Measurements from ENCODE around the gene MRPS15. TPM values are rescaled to one million over a fixed set of nuclear protein-coding genes. Genes with fewer than 3 reads are reported as not detected.

Gene MRPS15
- total and polyA plus RNA-seq, 2 of the 13 experiments (the other 11 are each of a cell fraction or from before 2014, with no cell fraction given), result 59.0 to 113 TPM

DNA sequence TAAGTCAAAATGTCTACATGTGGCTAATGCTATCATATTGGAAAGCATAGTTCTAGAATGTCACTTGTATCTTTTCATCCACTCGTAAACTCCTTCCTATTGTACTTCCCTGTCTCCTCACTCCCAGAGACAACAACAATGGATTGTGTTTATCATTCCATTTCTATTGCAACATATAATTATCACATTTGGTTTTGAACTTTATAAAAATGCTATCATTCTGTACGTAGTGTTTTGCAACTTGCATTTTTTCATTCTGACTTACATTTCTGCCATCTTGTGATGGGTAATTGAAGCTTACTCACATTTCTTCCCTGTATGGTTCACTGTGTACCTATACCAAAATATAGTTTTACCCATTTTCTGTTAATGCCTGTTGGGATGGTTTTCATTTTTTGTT is 33.0 kb upstream of the MRPS15 start:
- no peaks in the 10 kb centered on the region for H3K9me3 ChIP-seq (ENCODE audit: low read length)
- intact Hi-C loops (cut with micrococcal nuclease; ENCODE audit: unreplicated experiment) (no loop called here), in situ Hi-C loops (cut with HindIII; ENCODE audit: extremely low pct_ligation_motif_present, low pct_unique_long_range_greater_than_20kb) (no loop called here)
- no peak overlapping the region for H3K9ac ChIP-seq (ENCODE audit: insufficient read depth, low read depth, low read length)
- no peak overlapping the region for H2AFZ ChIP-seq (ENCODE audit: low read length)
- WGBS (ENCODE audit: low lambda C conversion rate), result 65% methylated on average over 2 of the region's 2 CpGs
- no peak overlapping the region for H3K27ac ChIP-seq (ENCODE audit: extremely low read length, insufficient read depth, low read length)
- H3K27me3 ChIP-seq (ENCODE audit: control insufficient read depth in 1 of 2, insufficient read depth in 2 of 2, low read length in 2 of 2), result no peaks in the 10 kb centered on the region
- no peak for DNase-seq (ENCODE audit: low spot score)
- H3K36me3 ChIP-seq (replicated peaks in 1 of 2; ENCODE audit: control insufficient read depth in 1 of 2, insufficient read depth in 2 of 2, low read length in 2 of 2), result no peaks in the 10 kb centered on the region
- H3K4me3 ChIP-seq (replicated peaks in 1 of 3; ENCODE audit: insufficient read depth in 1 of 3, low read depth in 2 of 3, low read length in 3 of 3), result no peak overlapping the region
- no peak for FAIRE-seq
- H3K4me2 ChIP-seq (ENCODE audit: low read depth, low read length), result no peak overlapping the region
- POLR2A ChIA-PET, result interaction anchor here (1.4 kb wide), 1 partner anchor 10 kb away, joined by 7 read pairs; no protein-coding TSS in a partner anchor
- no TSS peak for BruUV-seq (replicated peaks)
- no peaks in the 10 kb centered on the region for H3K79me2 ChIP-seq (ENCODE audit: insufficient read depth, low read length)
- CTCF ChIA-PET (ENCODE audit: low intra/inter-chr PET ratio, low total read pairs), result no interaction called here
- ATAC-seq, result no peak
- no peaks in the 10 kb centered on the region for H4K20me1 ChIP-seq (ENCODE audit: insufficient read depth, low read length)
- peaks cover 17% of the 10 kb centered on the region for H3K4me1 ChIP-seq (ENCODE audit: insufficient read depth, low read length)
- no peak for TF ChIP-seq NPAS2 (CRISPR knock-in tag; IDR thresholded peaks at IDR 0.05; ENCODE audit: borderline replicate concordance)
- no peak for TF ChIP-seq ZNF850 (CRISPR knock-in tag; conservative IDR thresholded peaks at IDR 0.05)
- no peak for TF ChIP-seq ZNF772 (CRISPR knock-in tag; IDR thresholded peaks at IDR 0.05)
- no peak for TF ChIP-seq SAFB2 (CRISPR knock-in tag; IDR thresholded peaks at IDR 0.05; ENCODE audit: borderline replicate concordance, low read depth)
- no peak for TF ChIP-seq GTF2F1 (IDR thresholded peaks at IDR 0.05; ENCODE audit: low read length)
- TF ChIP-seq SP2 (CRISPR knock-in tag; IDR thresholded peaks at IDR 0.05), result no peak
- no peak for TF ChIP-seq ELF4 (CRISPR knock-in tag; IDR thresholded peaks at IDR 0.05; ENCODE audit: borderline replicate concordance)

DNA sequence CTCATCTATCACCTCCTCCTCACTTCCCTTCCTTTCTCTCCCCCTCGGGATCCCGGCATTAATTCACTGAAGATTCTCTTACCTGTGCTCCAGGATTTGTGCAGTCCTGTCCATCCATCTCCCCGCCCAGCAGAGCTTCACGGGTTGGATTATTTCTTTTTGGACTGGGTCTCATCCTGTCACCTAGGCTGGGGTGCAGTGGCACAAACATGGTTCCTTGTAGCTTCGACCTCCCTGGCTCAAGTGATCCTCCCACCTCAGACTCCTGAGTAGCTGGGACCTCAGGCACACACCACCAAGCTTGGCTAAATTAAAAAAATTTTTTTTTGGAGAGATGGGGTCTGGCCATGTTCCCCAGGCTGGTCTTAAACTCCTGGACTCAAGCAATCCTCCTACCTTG is 30.8 kb upstream of the MRPS15 start:
- no peaks in the 10 kb centered on the region for H4K20me1 ChIP-seq (ENCODE audit: insufficient read depth, low read length)
- TF ChIP-seq, protein P1, sequence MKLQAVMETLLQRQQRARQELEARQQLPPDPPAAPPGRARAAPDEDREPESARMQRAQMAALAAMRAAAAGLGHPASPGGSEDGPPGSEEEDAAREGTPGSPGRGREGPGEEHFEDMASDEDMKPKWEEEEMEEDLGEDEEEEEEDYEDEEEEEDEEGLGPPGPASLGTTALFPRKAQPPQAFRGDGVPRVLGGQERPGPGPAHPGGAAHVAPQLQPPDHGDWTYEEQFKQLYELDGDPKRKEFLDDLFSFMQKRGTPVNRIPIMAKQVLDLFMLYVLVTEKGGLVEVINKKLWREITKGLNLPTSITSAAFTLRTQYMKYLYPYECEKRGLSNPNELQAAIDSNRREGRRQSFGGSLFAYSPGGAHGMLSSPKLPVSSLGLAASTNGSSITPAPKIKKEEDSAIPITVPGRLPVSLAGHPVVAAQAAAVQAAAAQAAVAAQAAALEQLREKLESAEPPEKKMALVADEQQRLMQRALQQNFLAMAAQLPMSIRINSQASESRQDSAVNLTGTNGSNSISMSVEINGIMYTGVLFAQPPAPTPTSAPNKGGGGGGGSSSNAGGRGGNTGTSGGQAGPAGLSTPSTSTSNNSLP (IDR thresholded peaks at IDR 0.05; ENCODE audit: low read depth, low read length), result no peak
- no peak for TF ChIP-seq MAFF (IDR thresholded peaks at IDR 0.05; ENCODE audit: low read depth, low read length)
- no peak for TF ChIP-seq RBM22 (optimal IDR thresholded peaks at IDR 0.05; ENCODE audit: low read length)
- no peaks in the 10 kb centered on the region for H3K9me3 ChIP-seq (ENCODE audit: low read length)
- ChIA-PET POLR2A (no interaction called here), CTCF (ENCODE audit: low intra/inter-chr PET ratio, low total read pairs) (no interaction called here)
- H3K4me1 ChIP-seq (ENCODE audit: insufficient read depth, low read length), result peaks cover 14% of the 10 kb centered on the region
- H3K36me3 ChIP-seq (replicated peaks in 1 of 2; ENCODE audit: control insufficient read depth in 1 of 2, insufficient read depth in 2 of 2, low read length in 2 of 2), result no peaks in the 10 kb centered on the region
- no peak overlapping the region for H3K27ac ChIP-seq (ENCODE audit: extremely low read length, insufficient read depth, low read length)
- 45% methylated on average over 5 of the region's 5 CpGs for WGBS (ENCODE audit: low lambda C conversion rate)
- FAIRE-seq (no peak), ATAC-seq (no peak), DNase-seq (ENCODE audit: low spot score) (no peak)
- in situ Hi-C loops (cut with HindIII; ENCODE audit: extremely low pct_ligation_motif_present, low pct_unique_long_range_greater_than_20kb) (no loop called here), intact Hi-C loops (cut with micrococcal nuclease; ENCODE audit: unreplicated experiment) (no loop called here)
- H3K4me2 ChIP-seq (ENCODE audit: low read depth, low read length), result no peak overlapping the region
- no peak overlapping the region for H3K4me3 ChIP-seq (replicated peaks in 1 of 3; ENCODE audit: insufficient read depth in 1 of 3, low read depth in 2 of 3, low read length in 3 of 3)
- no peaks in the 10 kb centered on the region for H3K79me2 ChIP-seq (ENCODE audit: insufficient read depth, low read length)
- no peak overlapping the region for H3K9ac ChIP-seq (ENCODE audit: insufficient read depth, low read depth, low read length)
- no peaks in the 10 kb centered on the region for H3K27me3 ChIP-seq (ENCODE audit: control insufficient read depth in 1 of 2, insufficient read depth in 2 of 2, low read length in 2 of 2)
- BruUV-seq (replicated peaks), result no TSS peak
- H2AFZ ChIP-seq (ENCODE audit: low read length), result no peak overlapping the region

Measured in HepG2 (cell line).